Parathyroid adenoma (tissue), 2 donors: ENCODE measurements around the gene PEF1.

ENCODE experiments used
- H2AFZ ChIP-seq: fragments of 300-600 bp; sonication (generic); one replicate; pipeline ENCODE4 v1.7.0; 2017; ENCODE audit warnings: antibody characterized with exemption, mild to moderate bottlenecking
- H3K27ac ChIP-seq: fragments of 300-600 bp; sonication (generic); one replicate; pipeline ENCODE4 v1.7.0; 2017
- H3K27me3 ChIP-seq: fragments of 300-600 bp; sonication (generic); one replicate; pipeline ENCODE4 v1.7.0; 2017; ENCODE audit warnings: low read length; ENCODE audit not compliant: control insufficient read depth, insufficient read depth
- H3K36me3 ChIP-seq: fragments of 300-600 bp; sonication (generic); one replicate; pipeline ENCODE4 v1.7.0; 2017; ENCODE audit warnings: low read length; ENCODE audit not compliant: control insufficient read depth, insufficient read depth
- H3K4me1 ChIP-seq: fragments of 300-600 bp; sonication (generic); one replicate; pipeline ENCODE4 v1.7.0; 2017; ENCODE audit warnings: control low read depth
- H3K4me2 ChIP-seq: fragments of 300-600 bp; sonication (generic); one replicate; pipeline ENCODE4 v1.7.0; 2017; ENCODE audit warnings: low read length
- H3K4me3 ChIP-seq: fragments of 300-600 bp; sonication (generic); one replicate; pipeline ENCODE4 v1.7.0; 2017; ENCODE audit warnings: low read depth, low read length
- H3K79me2 ChIP-seq: fragments of 300-600 bp; sonication (generic); one replicate; pipeline ENCODE4 v1.7.0; 2017; ENCODE audit warnings: control low read depth
- H3K9ac ChIP-seq: fragments of 300-600 bp; sonication (generic); one replicate; pipeline ENCODE4 v1.7.0; 2017; ENCODE audit warnings: mild to moderate bottlenecking
- H3K9me3 ChIP-seq: fragments of 300-600 bp; sonication (generic); one replicate; pipeline ENCODE4 v1.7.0; 2017; ENCODE audit warnings: low read length; ENCODE audit not compliant: control insufficient read depth
- TF ChIP-seq, protein P1 (sequence below): fragments of 300-600 bp; sonication (generic); IDR thresholded peaks from one replicate; pipeline ENCODE4 v1.7.0; 2017; ENCODE audit warnings: antibody characterized with exemption, mild to moderate bottlenecking
- donor health status: primary hyperparathyroidism.

PEF1 gene

DNA sequence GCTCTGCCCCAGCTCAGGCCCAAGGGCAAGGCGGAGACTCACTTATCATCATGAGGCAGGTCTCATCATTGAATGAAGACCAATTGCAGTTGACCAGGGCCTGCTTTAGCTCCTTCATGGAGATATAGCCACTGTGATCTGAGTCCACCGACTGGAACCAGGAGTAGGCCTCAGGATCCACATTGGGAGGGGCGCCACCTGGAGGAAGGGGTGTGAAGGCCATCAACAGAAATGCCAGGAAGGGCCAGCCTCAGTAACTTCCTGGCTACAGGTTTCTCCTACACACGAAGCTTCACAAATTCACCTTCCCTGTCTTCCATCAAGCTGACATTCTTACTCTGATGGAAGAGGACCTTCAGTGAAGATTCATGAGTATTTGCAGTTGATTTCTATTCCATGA lies 11.6 kb downstream of the PEF1 start:
- Histone ChIP-seq H3K36me3 (no peaks in the 10 kb centered on the region), H3K4me3 (no peak overlapping the region), H2AFZ (no peak overlapping the region), H3K4me2 (no peak overlapping the region), H3K79me2 (no peaks in the 10 kb centered on the region), H3K9me3 (no peaks in the 10 kb centered on the region), H3K9ac (no peak overlapping the region), H3K4me1 (no peaks in the 10 kb centered on the region), H3K27ac (no peak overlapping the region), H3K27me3 (no peaks in the 10 kb centered on the region)
- TF ChIP-seq, protein P1, sequence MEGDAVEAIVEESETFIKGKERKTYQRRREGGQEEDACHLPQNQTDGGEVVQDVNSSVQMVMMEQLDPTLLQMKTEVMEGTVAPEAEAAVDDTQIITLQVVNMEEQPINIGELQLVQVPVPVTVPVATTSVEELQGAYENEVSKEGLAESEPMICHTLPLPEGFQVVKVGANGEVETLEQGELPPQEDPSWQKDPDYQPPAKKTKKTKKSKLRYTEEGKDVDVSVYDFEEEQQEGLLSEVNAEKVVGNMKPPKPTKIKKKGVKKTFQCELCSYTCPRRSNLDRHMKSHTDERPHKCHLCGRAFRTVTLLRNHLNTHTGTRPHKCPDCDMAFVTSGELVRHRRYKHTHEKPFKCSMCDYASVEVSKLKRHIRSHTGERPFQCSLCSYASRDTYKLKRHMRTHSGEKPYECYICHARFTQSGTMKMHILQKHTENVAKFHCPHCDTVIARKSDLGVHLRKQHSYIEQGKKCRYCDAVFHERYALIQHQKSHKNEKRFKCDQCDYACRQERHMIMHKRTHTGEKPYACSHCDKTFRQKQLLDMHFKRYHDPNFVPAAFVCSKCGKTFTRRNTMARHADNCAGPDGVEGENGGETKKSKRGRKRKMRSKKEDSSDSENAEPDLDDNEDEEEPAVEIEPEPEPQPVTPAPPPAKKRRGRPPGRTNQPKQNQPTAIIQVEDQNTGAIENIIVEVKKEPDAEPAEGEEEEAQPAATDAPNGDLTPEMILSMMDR: peak; percentile 18

DNA sequence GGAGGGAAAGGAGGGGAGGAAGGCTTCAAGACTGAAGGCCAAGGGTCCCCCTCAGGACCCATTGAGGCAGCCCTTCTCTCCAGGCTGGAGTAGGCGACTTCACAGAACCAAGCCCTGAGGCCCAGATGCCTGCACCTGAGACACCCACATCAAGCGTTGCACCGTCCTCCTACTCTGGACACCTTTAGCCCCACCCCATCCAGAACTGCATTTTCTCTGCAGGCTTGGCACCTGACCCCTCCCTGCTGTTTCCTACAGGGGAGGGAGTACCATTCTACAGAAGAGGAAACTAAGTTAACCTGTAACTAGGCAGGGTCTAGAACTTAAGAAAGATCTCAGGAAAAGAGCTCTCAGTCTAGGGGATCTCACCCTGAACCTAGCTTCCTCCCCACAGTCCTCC lies 12.0 kb downstream of the PEF1 start:
- no peaks in the 10 kb centered on the region for H3K79me2 ChIP-seq
- H3K9me3 ChIP-seq: no peaks in the 10 kb centered on the region
- no peak overlapping the region for H3K4me2 ChIP-seq
- no peaks in the 10 kb centered on the region for H3K36me3 ChIP-seq
- TF ChIP-seq, protein P1: no peak
- no peak overlapping the region for H3K27ac ChIP-seq
- H2AFZ ChIP-seq: no peak overlapping the region
- H3K4me1 ChIP-seq: no peaks in the 10 kb centered on the region
- no peaks in the 10 kb centered on the region for H3K27me3 ChIP-seq
- H3K9ac ChIP-seq: no peak overlapping the region
- H3K4me3 ChIP-seq: no peak overlapping the region

DNA sequence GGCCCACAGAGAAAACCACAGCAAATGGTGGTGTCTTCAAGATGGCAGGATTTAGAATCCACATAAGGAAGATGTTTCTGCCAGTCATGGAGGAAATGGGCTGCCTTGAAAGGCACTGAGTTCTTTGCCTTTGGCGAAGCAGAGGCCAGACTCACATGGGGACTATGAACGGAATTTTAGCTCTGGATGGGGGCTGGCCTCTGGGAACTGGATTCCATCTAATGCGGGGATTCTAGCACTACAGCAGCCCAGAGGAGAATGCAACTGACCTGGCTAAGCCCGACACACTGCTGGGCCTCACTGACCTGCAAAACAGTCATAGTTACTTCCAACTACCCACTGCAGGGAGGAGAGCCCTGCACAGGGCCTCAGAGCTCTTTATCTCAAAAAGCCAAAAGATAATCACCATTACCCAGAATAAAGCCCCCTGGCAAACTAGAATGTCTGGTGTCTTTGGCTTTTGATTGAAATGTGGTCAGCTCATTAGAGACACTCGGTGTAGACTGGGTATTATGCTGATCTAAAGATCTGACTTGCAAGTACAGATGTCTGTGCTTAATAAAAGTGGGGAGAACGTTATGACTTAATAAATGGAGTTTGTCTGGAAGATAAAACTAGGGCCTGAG lies 15.6 kb downstream of the PEF1 start:
- Histone ChIP-seq H2AFZ (no peak overlapping the region), H3K4me2 (no peak overlapping the region), H3K9me3 (no peaks in the 10 kb centered on the region), H3K9ac (no peak overlapping the region), H3K27me3 (no peaks in the 10 kb centered on the region), H3K36me3 (no peaks in the 10 kb centered on the region), H3K4me1 (no peaks in the 10 kb centered on the region), H3K79me2 (no peaks in the 10 kb centered on the region), H3K4me3 (no peak overlapping the region), H3K27ac (no peak overlapping the region)
- TF ChIP-seq, protein P1: no peak

DNA sequence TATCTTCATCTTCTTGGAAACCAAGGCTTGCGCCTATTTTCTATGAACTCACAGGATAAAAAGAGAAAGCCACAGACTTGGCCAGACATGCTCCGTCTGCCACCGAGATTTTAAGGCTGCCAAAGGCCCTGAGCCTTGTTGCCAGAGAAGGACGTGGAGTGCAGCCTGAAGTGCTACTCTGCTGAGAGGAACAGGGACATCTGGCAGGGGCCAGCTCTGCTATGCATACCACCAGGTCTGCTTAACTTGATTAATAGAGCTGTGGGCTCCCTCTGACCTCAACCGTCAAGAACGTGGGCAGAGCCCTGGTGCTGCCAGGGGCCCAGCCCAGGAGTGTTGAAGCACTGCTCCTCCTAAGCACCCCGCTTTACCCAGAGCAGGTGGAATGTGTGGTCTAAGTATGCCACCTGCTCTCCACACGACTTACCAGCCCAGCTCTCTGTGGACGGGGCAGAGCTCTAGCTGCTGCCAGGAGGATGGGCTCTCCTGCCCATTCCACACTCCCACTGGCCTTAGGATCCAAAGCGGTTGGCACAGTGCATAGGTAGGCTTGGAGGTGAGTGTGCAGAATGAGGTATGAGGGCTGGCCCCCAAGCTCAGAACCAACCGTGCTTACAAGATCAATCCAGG lies 16.6 kb downstream of the PEF1 start:
- no peaks in the 10 kb centered on the region for H3K9me3 ChIP-seq
- H3K27me3 ChIP-seq: no peaks in the 10 kb centered on the region
- no peak overlapping the region for H2AFZ ChIP-seq
- H3K9ac ChIP-seq: no peak overlapping the region
- no peak overlapping the region for H3K27ac ChIP-seq
- TF ChIP-seq, protein P1: no peak
- no peak overlapping the region for H3K4me2 ChIP-seq
- H3K36me3 ChIP-seq: no peaks in the 10 kb centered on the region
- no peaks in the 10 kb centered on the region for H3K4me1 ChIP-seq
- H3K79me2 ChIP-seq: no peaks in the 10 kb centered on the region
- H3K4me3 ChIP-seq: no peak overlapping the region
